Hepatocyte (in vitro differentiated cells): Measurements from ENCODE around the gene DTL. TPM values are rescaled to one million over a fixed set of nuclear protein-coding genes. Genes with fewer than 3 reads are reported as not detected.

Experiments
- DNase-seq: peaks from one replicate; pipeline ENCODE4 v3.0.0-alpha.2; 2016; ENCODE audit warnings: low spot score
- H2AFZ ChIP-seq: fragments of 200-600 bp; sonication (generic); 2 replicates; pipeline ENCODE4 v1.6.0; 2016; ENCODE audit warnings: antibody characterized with exemption, mild to moderate bottlenecking
- H3K27ac ChIP-seq: fragments of 200-600 bp; sonication (generic); 2 replicates; pipeline ENCODE4 v1.5.1; 2016; ENCODE audit warnings: mild to moderate bottlenecking
- H3K27me3 ChIP-seq: fragments of 200-600 bp; sonication (generic); 2 replicates; pipeline ENCODE4 v1.6.1; 2016
- H3K36me3 ChIP-seq: fragments of 200-600 bp; sonication (generic); replicated peaks from 2 replicates; pipeline ENCODE4 v1.5.1; 2016; ENCODE audit warnings: low read depth; ENCODE audit not compliant: insufficient read depth
- H3K4me1 ChIP-seq: fragments of 200-600 bp; sonication (generic); 2 replicates; pipeline ENCODE4 v1.5.1; 2016; ENCODE audit warnings: mild to moderate bottlenecking, moderate library complexity; ENCODE audit not compliant: insufficient read depth
- H3K4me2 ChIP-seq: fragments of 200-600 bp; sonication (generic); 2 replicates; pipeline ENCODE4 v1.6.0; 2016
- H3K4me3 ChIP-seq: fragments of 200-600 bp; sonication (generic); 2 replicates; pipeline ENCODE4 v1.5.1; 2016; ENCODE audit warnings: mild to moderate bottlenecking
- H3K79me2 ChIP-seq: fragments of 200-600 bp; sonication (generic); 2 replicates; pipeline ENCODE4 v1.6.0; 2017; ENCODE audit warnings: mild to moderate bottlenecking
- H3K9me2 ChIP-seq: fragments of 200-600 bp; sonication (generic); replicated peaks from 2 replicates; pipeline ENCODE4 v1.6.0; 2017; ENCODE audit warnings: mild to moderate bottlenecking; ENCODE audit not compliant: insufficient read depth
- H3K9me3 ChIP-seq: fragments of 200-600 bp; sonication (generic); 2 replicates; pipeline ENCODE4 v1.5.1; 2016; ENCODE audit warnings: low read depth, mild to moderate bottlenecking
- H4K20me1 ChIP-seq: fragments of 200-600 bp; sonication (generic); 2 replicates; pipeline ENCODE4 v1.6.0; 2016; ENCODE audit warnings: mild to moderate bottlenecking; ENCODE audit not compliant: insufficient read depth, poor library complexity, severe bottlenecking
- EZH2 ChIP-seq: fragments of 200-600 bp; sonication (generic); IDR thresholded peaks from 2 replicates; pipeline ENCODE4 v1.6.1; 2016; ENCODE audit warnings: antibody characterized with exemption, mild to moderate bottlenecking, borderline replicate concordance
- EZH2phosphoT487 ChIP-seq: fragments of 200-600 bp; sonication (generic); IDR thresholded peaks from one replicate; pipeline ENCODE4 v1.6.1; 2018; ENCODE audit warnings: antibody characterized with exemption, mild to moderate bottlenecking, low read depth, moderate library complexity; ENCODE audit not compliant: unreplicated experiment, severe bottlenecking
- WGBS: methylation state at CpG from one replicate; pipeline ENCODE4 v1.1.6; 2016; ENCODE audit warnings: low lambda C conversion rate; ENCODE audit errors: missing lambda C conversion rate; 5-methylcytosine and 5-hydroxymethylcytosine counted together
- microRNA-seq: library from miRNA; unstranded; fragments of <30 nt; microRNA quantifications from one replicate; pipeline ENCODE4, GENCODE V29; 2017
- polyA plus RNA-seq: library from polyadenylated mRNA; unstranded; fragments of >200 nt; fragmentation: Nextera tagmentation; extraction: Ambion mirVana; gene quantifications from 2 replicates; pipeline ENCODE4 v1.2.1, GENCODE V29; 2016
- small RNA-seq: library from RNA; depleted of rRNA; stranded (forward); fragments of <200 nt; gene quantifications from one replicate; pipeline ENCODE3, GENCODE V24; 2014
- total RNA-seq: library from RNA; depleted of rRNA; stranded (reverse); fragments of >200 nt; gene quantifications from 2 replicates; pipeline ENCODE4 v1.2.3, GENCODE V29; 2014
- TF ChIP-seq, protein P1 (sequence below): fragments of 200-600 bp; sonication (generic); IDR thresholded peaks from 2 replicates; pipeline ENCODE4 v1.5.1; 2016; ENCODE audit warnings: antibody characterized with exemption, mild to moderate bottlenecking; ENCODE audit not compliant: poor library complexity

The DTL gene
- total and polyA plus RNA-seq, 2 experiments from 2014 or later: 3.1 to 6.7 TPM

DNA sequence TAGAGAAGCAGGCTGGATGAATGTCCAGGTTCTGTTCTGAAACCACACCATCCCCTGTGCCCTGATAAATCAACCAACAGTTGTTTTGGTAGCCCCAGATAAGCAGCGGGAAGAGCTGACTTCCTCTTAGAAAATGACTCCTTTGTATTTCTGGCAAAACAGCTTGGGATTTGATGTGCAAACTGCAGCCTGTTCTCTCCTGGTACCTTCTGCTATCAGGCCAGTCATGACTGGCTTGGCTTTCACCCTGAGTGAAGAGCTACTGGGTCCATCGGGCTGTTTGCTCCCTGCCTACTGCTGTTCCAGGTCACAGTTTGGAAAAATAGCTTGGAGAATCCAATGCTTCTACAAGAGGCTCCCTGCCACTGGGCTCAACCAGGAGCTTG is 116.8 kb downstream of the DTL start:
- Histone ChIP-seq H2AFZ (no peak overlapping the region), H3K36me3 (no peaks in the 10 kb centered on the region), H3K27ac (no peak overlapping the region), H3K79me2 (no peaks in the 10 kb centered on the region), H4K20me1 (no peaks in the 10 kb centered on the region), H3K9me2 (no peaks in the 10 kb centered on the region), H3K4me1 (no peaks in the 10 kb centered on the region), H3K4me2 (no peak overlapping the region), H3K27me3 (no peaks in the 10 kb centered on the region), H3K4me3 (no peak overlapping the region), H3K9me3 (no peaks in the 10 kb centered on the region)
- TF ChIP-seq EZH2phosphoT487 (no peak), EZH2 (no peak)
- TF ChIP-seq, protein P1, sequence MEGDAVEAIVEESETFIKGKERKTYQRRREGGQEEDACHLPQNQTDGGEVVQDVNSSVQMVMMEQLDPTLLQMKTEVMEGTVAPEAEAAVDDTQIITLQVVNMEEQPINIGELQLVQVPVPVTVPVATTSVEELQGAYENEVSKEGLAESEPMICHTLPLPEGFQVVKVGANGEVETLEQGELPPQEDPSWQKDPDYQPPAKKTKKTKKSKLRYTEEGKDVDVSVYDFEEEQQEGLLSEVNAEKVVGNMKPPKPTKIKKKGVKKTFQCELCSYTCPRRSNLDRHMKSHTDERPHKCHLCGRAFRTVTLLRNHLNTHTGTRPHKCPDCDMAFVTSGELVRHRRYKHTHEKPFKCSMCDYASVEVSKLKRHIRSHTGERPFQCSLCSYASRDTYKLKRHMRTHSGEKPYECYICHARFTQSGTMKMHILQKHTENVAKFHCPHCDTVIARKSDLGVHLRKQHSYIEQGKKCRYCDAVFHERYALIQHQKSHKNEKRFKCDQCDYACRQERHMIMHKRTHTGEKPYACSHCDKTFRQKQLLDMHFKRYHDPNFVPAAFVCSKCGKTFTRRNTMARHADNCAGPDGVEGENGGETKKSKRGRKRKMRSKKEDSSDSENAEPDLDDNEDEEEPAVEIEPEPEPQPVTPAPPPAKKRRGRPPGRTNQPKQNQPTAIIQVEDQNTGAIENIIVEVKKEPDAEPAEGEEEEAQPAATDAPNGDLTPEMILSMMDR: no peak
- WGBS: 70% methylated on average over 2 of the region's 2 CpGs
- no peak for DNase-seq

DNA sequence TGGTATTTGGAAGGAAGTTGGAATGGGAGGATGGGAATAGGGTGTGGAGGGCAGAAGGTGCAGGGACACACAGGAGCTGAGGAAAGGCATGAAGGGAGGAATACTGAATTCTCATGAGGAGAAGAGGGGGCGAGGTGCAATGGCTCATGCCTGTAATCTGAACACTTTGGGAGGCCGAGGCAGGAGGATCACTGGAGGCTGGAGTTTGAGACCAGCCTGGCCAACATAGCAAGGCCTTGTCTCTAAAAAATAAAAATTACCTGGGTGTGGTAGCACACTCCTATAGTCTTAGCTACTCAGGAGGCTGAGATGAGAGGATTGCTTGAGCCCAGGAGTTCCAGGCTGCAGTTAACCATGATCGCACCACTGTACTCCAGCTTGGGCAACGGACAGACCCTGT is 117.3 kb downstream of the DTL start:
- no peaks in the 10 kb centered on the region for H3K27me3 ChIP-seq
- H2AFZ ChIP-seq: no peak overlapping the region
- no peaks in the 10 kb centered on the region for H3K9me2 ChIP-seq
- H3K4me2 ChIP-seq: no peak overlapping the region
- no peaks in the 10 kb centered on the region for H3K4me1 ChIP-seq
- WGBS: 97% methylated on average over 4 of the region's 4 CpGs
- no peaks in the 10 kb centered on the region for H4K20me1 ChIP-seq
- no peaks in the 10 kb centered on the region for H3K9me3 ChIP-seq
- H3K36me3 ChIP-seq: no peaks in the 10 kb centered on the region
- no peak overlapping the region for H3K4me3 ChIP-seq
- no peaks in the 10 kb centered on the region for H3K79me2 ChIP-seq
- no peak overlapping the region for H3K27ac ChIP-seq
- DNase-seq: no peak
- TF ChIP-seq EZH2: no peak
- no peak for TF ChIP-seq EZH2phosphoT487
- TF ChIP-seq, protein P1: no peak

DNA sequence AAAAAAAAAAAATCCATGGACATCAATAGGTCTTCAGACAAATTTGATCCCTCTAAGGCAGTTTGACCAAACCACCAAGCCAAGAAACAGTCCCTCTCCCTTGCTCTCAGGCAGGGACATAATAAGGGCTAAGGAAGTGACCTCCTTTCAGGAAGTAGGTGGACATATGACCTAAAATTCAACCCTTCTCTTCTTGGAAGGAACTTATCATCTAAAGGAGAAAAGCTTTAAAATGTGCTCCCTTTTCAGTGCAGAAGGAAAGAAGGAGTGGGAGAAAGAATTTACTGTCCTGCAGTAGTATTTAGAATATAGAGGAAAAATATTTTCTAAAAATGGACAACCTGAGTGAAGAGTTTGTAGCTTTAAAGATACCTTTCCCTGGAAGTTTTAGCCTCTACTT is 118.1 kb downstream of the DTL start:
- Histone ChIP-seq H3K27me3 (no peaks in the 10 kb centered on the region), H3K4me3 (no peak overlapping the region), H3K4me1 (no peaks in the 10 kb centered on the region), H3K36me3 (no peaks in the 10 kb centered on the region), H3K27ac (no peak overlapping the region), H3K9me2 (no peaks in the 10 kb centered on the region), H2AFZ (no peak overlapping the region), H3K4me2 (no peak overlapping the region), H4K20me1 (no peaks in the 10 kb centered on the region), H3K9me3 (no peaks in the 10 kb centered on the region), H3K79me2 (no peaks in the 10 kb centered on the region)
- TF ChIP-seq EZH2phosphoT487 (no peak), EZH2 (no peak)
- TF ChIP-seq, protein P1: no peak
- no peak for DNase-seq

Small RNA genes within 50 kb of the gene (microRNA-seq; reads per million reads assigned to microRNA genes)
- gene MIR3122: not detected

Small RNA genes within 50 kb of the gene (small RNA-seq; reads per million reads assigned to genes)
- not detected for gene MIR3122
- gene RF00568: not detected
- not detected for gene RN7SKP98

Other genes with a start within 250 kb of the DTL start
- 73.7 and 92.1 TPM in 2 replicates for gene LPGAT1, start 205.0 kb upstream of the DTL start, total RNA-seq
- gene LPGAT1, start 205.0 kb upstream of the DTL start, polyA plus RNA-seq: 25.3 and 36.4 TPM in 2 replicates
- 15.5 and 18.4 TPM in 2 replicates for gene INTS7, start 191 bp upstream of the DTL start, total RNA-seq
- 11.8 and 14.6 TPM in 2 replicates for gene INTS7, start 191 bp upstream of the DTL start, polyA plus RNA-seq
- gene PPP2R5A, start 249.7 kb downstream of the DTL start, total RNA-seq: 40.2 and 40.5 TPM in 2 replicates
- gene PPP2R5A, start 249.7 kb downstream of the DTL start, polyA plus RNA-seq: 19.9 and 22.0 TPM in 2 replicates